Loucy (cell line): ENCODE results near the gene LTBP2.

Experiments
- H2AFZ ChIP-seq: fragments of 200-600 bp; sonication (generic); 2 replicates; pipeline ENCODE4 v1.6.0; 2016; ENCODE audit warnings: antibody characterized with exemption, mild to moderate bottlenecking, low read length, moderate library complexity
- H3F3A ChIP-seq: fragments of 200-600 bp; 2 replicates; pipeline ENCODE4 v1.6.0; 2016; ENCODE audit warnings: antibody characterized with exemption, low read depth, mild to moderate bottlenecking
- H3K27me3 ChIP-seq: fragments of 200-600 bp; sonication (generic); 2 replicates; pipeline ENCODE4 v1.6.1; 2014; ENCODE audit warnings: low read length, mild to moderate bottlenecking; ENCODE audit not compliant: insufficient read depth, poor library complexity, severe bottlenecking
- H3K36me3 ChIP-seq: fragments of 200-600 bp; sonication (generic); 2 replicates; pipeline ENCODE4 v1.6.1; 2016; ENCODE audit warnings: low read length; ENCODE audit not compliant: insufficient read depth
- H3K4me1 ChIP-seq: fragments of 200-600 bp; sonication (generic); 2 replicates; pipeline ENCODE4 v1.5.1; 2014; ENCODE audit warnings: low read length, mild to moderate bottlenecking; ENCODE audit not compliant: insufficient read depth, poor library complexity, severe bottlenecking
- H3K4me2 ChIP-seq: fragments of 200-600 bp; sonication (generic); 2 replicates; pipeline ENCODE4 v1.6.0; 2014; ENCODE audit warnings: antibody characterized with exemption, low read length, low read depth, mild to moderate bottlenecking; ENCODE audit not compliant: poor library complexity, severe bottlenecking
- H3K4me3 ChIP-seq: fragments of 200-600 bp; sonication (generic); 2 replicates; pipeline ENCODE4 v1.5.1; 2014; ENCODE audit warnings: low read length, mild to moderate bottlenecking, mixed read lengths; ENCODE audit not compliant: poor library complexity, severe bottlenecking
- H3K79me2 ChIP-seq: fragments of 200-600 bp; sonication (generic); 2 replicates; pipeline ENCODE4 v1.6.1; 2014; ENCODE audit warnings: low read length; ENCODE audit not compliant: insufficient read depth
- H3K9ac ChIP-seq: fragments of 200-600 bp; sonication (generic); 2 replicates; pipeline ENCODE4 v1.6.0; 2014; ENCODE audit warnings: mild to moderate bottlenecking, low read depth, low read length, moderate library complexity; ENCODE audit not compliant: poor library complexity, severe bottlenecking
- H3K9me2 ChIP-seq: fragments of 200-600 bp; sonication (generic); replicated peaks from 2 replicates; pipeline ENCODE4 v1.6.1; 2016; ENCODE audit warnings: low read depth, low read length, mixed read lengths
- H3K9me3 ChIP-seq: fragments of 200-600 bp; sonication (generic); 2 replicates; pipeline ENCODE4 v1.6.1; 2014; ENCODE audit warnings: mild to moderate bottlenecking, antibody characterized with exemption, low read length, low read depth; ENCODE audit not compliant: insufficient read depth
- H4K20me1 ChIP-seq: fragments of 200-600 bp; sonication (generic); 2 replicates; pipeline ENCODE4 v1.6.0; 2014; ENCODE audit warnings: antibody characterized with exemption, low read length, mild to moderate bottlenecking; ENCODE audit not compliant: insufficient read depth, poor library complexity, severe bottlenecking
- CTCF ChIP-seq: fragments of 200-600 bp; sonication (generic); conservative IDR thresholded peaks from 2 replicates; pipeline ENCODE4 v1.5.1; 2014; ENCODE audit warnings: mild to moderate bottlenecking, antibody characterized with exemption, low read length
- EZH2phosphoT487 ChIP-seq: fragments of 200-600 bp; IDR thresholded peaks from 2 replicates; pipeline ENCODE4 v1.6.1; 2018; ENCODE audit warnings: antibody characterized with exemption, mild to moderate bottlenecking, moderate library complexity, borderline replicate concordance

Gene LTBP2

GRCh38 chr14:74648601-74649000 lies 36.6 kb upstream of the LTBP2 start:
- no peaks in the 10 kb centered on the region for H3K9me2 ChIP-seq
- no peak overlapping the region for H3K4me3 ChIP-seq
- no peak overlapping the region for H2AFZ ChIP-seq
- TF ChIP-seq EZH2phosphoT487: no peak
- no peak for TF ChIP-seq CTCF
- no peaks in the 10 kb centered on the region for H3K9me3 ChIP-seq
- no peaks in the 10 kb centered on the region for H3K27me3 ChIP-seq
- no peaks in the 10 kb centered on the region for H3K4me1 ChIP-seq
- no peak overlapping the region for H3K9ac ChIP-seq
- no peaks in the 10 kb centered on the region for H3K36me3 ChIP-seq
- no peak overlapping the region for H3K4me2 ChIP-seq
- no peaks in the 10 kb centered on the region for H3K79me2 ChIP-seq
- no peaks in the 10 kb centered on the region for H3F3A ChIP-seq
- no peaks in the 10 kb centered on the region for H4K20me1 ChIP-seq

GRCh38 chr14:74647678-74648461 lies 35.8 kb upstream of the LTBP2 start:
- TF ChIP-seq EZH2phosphoT487 (no peak), CTCF (no peak)
- Histone ChIP-seq H3K9ac (no peak overlapping the region), H2AFZ (no peak overlapping the region), H3K9me2 (no peaks in the 10 kb centered on the region), H4K20me1 (no peaks in the 10 kb centered on the region), H3K79me2 (no peaks in the 10 kb centered on the region), H3K27me3 (no peaks in the 10 kb centered on the region), H3K36me3 (no peaks in the 10 kb centered on the region), H3K9me3 (no peaks in the 10 kb centered on the region), H3K4me3 (no peak overlapping the region), H3K4me1 (no peaks in the 10 kb centered on the region), H3K4me2 (no peak overlapping the region), H3F3A (no peaks in the 10 kb centered on the region)

- Histone ChIP-seq H3K9ac (no peak overlapping the region), H3K36me3 (no peaks in the 10 kb centered on the region), H3K4me3 (no peak overlapping the region), H4K20me1 (no peaks in the 10 kb centered on the region), H3F3A (no peaks in the 10 kb centered on the region), H2AFZ (no peak overlapping the region), H3K4me2 (no peak overlapping the region), H3K79me2 (no peaks in the 10 kb centered on the region), H3K9me2 (no peaks in the 10 kb centered on the region), H3K27me3 (no peaks in the 10 kb centered on the region), H3K9me3 (no peaks in the 10 kb centered on the region), H3K4me1 (no peaks in the 10 kb centered on the region)
- TF ChIP-seq CTCF (no peak), EZH2phosphoT487 (no peak)
Measured at GRCh38 chr14:74647061-74647677, 35.1 kb upstream of the LTBP2 start.
